DOHH2 (cell line): ENCODE measurements around the gene SF3A1.

Experiments
- H3F3A ChIP-seq: fragments of 200-600 bp; sonication (generic), shearing (Covaris generic); 2 replicates; pipeline ENCODE4 v1.6.0; 2016; ENCODE audit warnings: antibody characterized with exemption, mild to moderate bottlenecking; ENCODE audit not compliant: control insufficient read depth, insufficient read depth
- H3K27ac ChIP-seq: fragments of 200-600 bp; sonication (generic); 2 replicates; pipeline ENCODE4 v1.5.1; 2014; ENCODE audit warnings: low read depth, mild to moderate bottlenecking, low read length, moderate library complexity
- H3K27me3 ChIP-seq: fragments of 200-600 bp; sonication (generic); 2 replicates; pipeline ENCODE4 v1.6.1; 2014; ENCODE audit warnings: mild to moderate bottlenecking, low read length, mixed read lengths; ENCODE audit not compliant: control insufficient read depth
- H3K36me3 ChIP-seq: fragments of 200-600 bp; sonication (generic); 2 replicates; pipeline ENCODE4 v1.6.1; 2014; ENCODE audit warnings: mild to moderate bottlenecking, low read length, moderate library complexity, mixed read lengths; ENCODE audit not compliant: control insufficient read depth
- H3K4me1 ChIP-seq: fragments of 200-600 bp; sonication (generic); 2 replicates; pipeline ENCODE4 v1.6.1; 2014; ENCODE audit warnings: mild to moderate bottlenecking, low read length, mixed read lengths; ENCODE audit not compliant: control insufficient read depth
- H3K4me2 ChIP-seq: fragments of 200-600 bp; sonication (generic); 2 replicates; pipeline ENCODE4 v1.6.0; 2014; ENCODE audit warnings: mild to moderate bottlenecking, low read length, moderate library complexity
- H3K4me3 ChIP-seq: fragments of 200-600 bp; sonication (generic); 2 replicates; pipeline ENCODE4 v1.5.1; 2014; ENCODE audit warnings: mild to moderate bottlenecking, low read length, mixed read lengths
- H3K79me2 ChIP-seq: fragments of 200-600 bp; sonication (generic); 2 replicates; pipeline ENCODE4 v1.6.1; 2014; ENCODE audit warnings: mild to moderate bottlenecking, low read length, mixed read lengths; ENCODE audit not compliant: control insufficient read depth
- H3K9me2 ChIP-seq: fragments of 200-600 bp; sonication (generic); replicated peaks from 2 replicates; pipeline ENCODE4 v1.6.1; 2014; ENCODE audit warnings: mild to moderate bottlenecking, low read length, mixed read lengths; ENCODE audit not compliant: control insufficient read depth
- H3K9me3 ChIP-seq: fragments of 200-600 bp; sonication (generic); 2 replicates; pipeline ENCODE4 v1.6.1; 2014; ENCODE audit warnings: antibody characterized with exemption, low read length, mixed read lengths; ENCODE audit not compliant: control insufficient read depth, insufficient read depth
- H4K20me1 ChIP-seq: fragments of 200-600 bp; sonication (generic); 2 replicates; pipeline ENCODE4 v1.6.0; 2014; ENCODE audit warnings: low read depth, mild to moderate bottlenecking, antibody characterized with exemption, low read length, moderate library complexity; ENCODE audit not compliant: control insufficient read depth, insufficient read depth
- CTCF ChIP-seq: fragments of 200-600 bp; sonication (generic); IDR thresholded peaks from one replicate; pipeline ENCODE4 v1.5.1; 2014; ENCODE audit warnings: antibody characterized with exemption, mild to moderate bottlenecking, low read depth, low read length; ENCODE audit not compliant: poor library complexity, severe bottlenecking
- EZH2phosphoT487 ChIP-seq: fragments of 200-600 bp; sonication (generic); IDR thresholded peaks from 2 replicates; pipeline ENCODE4 v1.6.1; 2017; ENCODE audit warnings: borderline replicate concordance, mild to moderate bottlenecking, antibody characterized with exemption, low read length, moderate library complexity, mixed read lengths

SF3A1 gene

DNA sequence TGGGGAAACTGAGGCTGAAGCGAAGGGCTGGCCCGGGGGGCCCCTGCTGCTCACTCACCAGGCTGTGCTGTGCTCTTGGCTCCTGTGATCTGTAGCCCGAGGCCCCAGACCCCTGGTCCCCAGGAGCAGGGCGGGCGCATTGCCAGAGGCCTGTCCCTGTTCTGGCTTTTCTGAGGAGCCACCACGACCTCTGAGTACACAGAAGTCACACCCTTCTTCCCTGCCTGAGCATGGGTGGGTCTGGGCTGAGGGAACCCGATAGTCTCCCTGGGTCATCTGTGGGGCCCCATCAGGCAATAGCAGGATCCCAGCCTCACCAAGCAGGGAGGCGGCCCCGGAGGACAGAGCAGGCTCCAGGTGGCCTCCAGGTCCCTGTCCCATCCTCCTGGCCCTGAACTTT, 72.5 kb downstream of the SF3A1 start:
- H3K4me2 ChIP-seq, result no peak overlapping the region
- H3K79me2 ChIP-seq, result no peaks in the 10 kb centered on the region
- H3K9me3 ChIP-seq, result no peaks in the 10 kb centered on the region
- TF ChIP-seq CTCF, result no peak
- peaks cover 3% of the 10 kb centered on the region; the same call in 1 of the 2 replicates for H4K20me1 ChIP-seq
- H3K4me3 ChIP-seq, result no peak overlapping the region
- H3K36me3 ChIP-seq, result no peaks in the 10 kb centered on the region
- peaks cover 14% of the 10 kb centered on the region for H3K4me1 ChIP-seq
- peaks cover 4% of the 10 kb centered on the region; the same call in 1 of the 2 replicates for H3F3A ChIP-seq
- H3K27ac ChIP-seq, result no peak overlapping the region
- no peaks in the 10 kb centered on the region for H3K9me2 ChIP-seq
- H3K27me3 ChIP-seq, result peaks cover 3% of the 10 kb centered on the region; the same call in 1 of the 2 replicates

DNA sequence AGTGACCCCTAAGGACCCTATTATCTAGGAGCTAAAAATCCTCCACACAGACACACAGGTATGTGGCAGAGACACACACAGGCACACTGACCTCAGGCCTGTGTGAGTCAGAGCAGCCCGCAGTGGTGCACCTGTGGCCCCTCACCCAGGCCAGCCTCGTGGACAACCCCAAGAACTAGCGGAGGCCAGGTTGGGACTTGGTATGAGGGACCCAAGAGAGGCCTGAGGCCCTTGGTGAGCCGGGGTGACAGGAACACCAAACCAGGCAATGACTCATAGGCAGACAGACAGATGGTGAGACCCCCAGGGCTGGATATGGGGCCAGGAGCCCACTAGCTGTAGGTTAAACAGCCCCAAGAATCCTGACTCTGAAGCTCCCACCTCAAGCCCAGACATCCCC, 73.4 kb downstream of the SF3A1 start:
- H3K4me3 ChIP-seq, result no peak overlapping the region
- H3K4me1 ChIP-seq, result peaks cover 5% of the 10 kb centered on the region
- peaks cover 3% of the 10 kb centered on the region; the same call in 1 of the 2 replicates for H4K20me1 ChIP-seq
- TF ChIP-seq CTCF (no peak), EZH2phosphoT487 (no peak)
- H3K4me2 ChIP-seq, result no peak overlapping the region
- no peaks in the 10 kb centered on the region for H3K9me3 ChIP-seq
- H3F3A ChIP-seq, result peaks cover 4% of the 10 kb centered on the region; the same call in 1 of the 2 replicates
- H3K79me2 ChIP-seq, result no peaks in the 10 kb centered on the region
- H3K9me2 ChIP-seq, result no peaks in the 10 kb centered on the region
- H3K27ac ChIP-seq, result no peak overlapping the region
- peaks cover 3% of the 10 kb centered on the region; the same call in 1 of the 2 replicates for H3K27me3 ChIP-seq
- no peaks in the 10 kb centered on the region for H3K36me3 ChIP-seq

GRCh38 chr22:30282616-30283046, 74.1 kb downstream of the SF3A1 start:
- Histone ChIP-seq H3K79me2 (no peaks in the 10 kb centered on the region), H3K9me2 (no peaks in the 10 kb centered on the region), H3K27me3 (peaks cover 3% of the 10 kb centered on the region; the same call in 1 of the 2 replicates), H3K4me2 (no peak overlapping the region), H3K36me3 (no peaks in the 10 kb centered on the region), H3K4me3 (no peak overlapping the region), H3K4me1 (no peaks in the 10 kb centered on the region), H3K27ac (no peak overlapping the region), H3F3A (no peaks in the 10 kb centered on the region), H3K9me3 (no peaks in the 10 kb centered on the region), H4K20me1 (peaks cover 3% of the 10 kb centered on the region; the same call in 1 of the 2 replicates)
- no peak for TF ChIP-seq CTCF
- no peak for TF ChIP-seq EZH2phosphoT487
